NOMO-1 treated with dmso at 0.1 percent for 144 hours (cell line): Measurements from ENCODE around the gene LYPD3.

Experiments
- DNase-seq: peaks from one replicate; lab custom pipeline; 2025; ENCODE audit not compliant: unreplicated experiment; lab: John Stamatoyannopoulos, UW

LYPD3 gene

GRCh38 chr19:43486412-43486811 lies 21.0 kb upstream of the LYPD3 start:
- no peak for DNase-seq

DNA sequence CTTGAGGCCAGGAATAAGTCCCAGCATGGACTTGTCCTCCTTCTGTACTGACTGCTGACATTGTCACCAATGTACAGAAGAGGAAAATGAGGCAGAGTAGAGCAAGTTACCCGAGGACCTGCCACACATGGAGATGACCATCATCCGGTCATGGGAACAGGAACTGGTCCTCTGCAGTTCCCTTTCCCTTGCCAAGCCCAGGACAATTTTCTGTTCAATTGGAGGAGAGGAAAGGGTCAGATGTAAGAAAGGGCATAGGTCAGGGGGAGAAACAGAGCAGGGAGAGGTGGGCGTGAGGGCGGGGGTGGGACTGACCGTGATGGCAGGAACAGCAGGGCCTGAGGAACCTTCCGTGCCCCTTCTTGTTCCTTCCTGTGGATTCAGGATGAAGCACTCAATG lies 20.5 kb upstream of the LYPD3 start:
- no peak for DNase-seq

- no peak for DNase-seq
Measured at GRCh38 chr19:43483281-43483680, 17.9 kb upstream of the LYPD3 start.

DNA sequence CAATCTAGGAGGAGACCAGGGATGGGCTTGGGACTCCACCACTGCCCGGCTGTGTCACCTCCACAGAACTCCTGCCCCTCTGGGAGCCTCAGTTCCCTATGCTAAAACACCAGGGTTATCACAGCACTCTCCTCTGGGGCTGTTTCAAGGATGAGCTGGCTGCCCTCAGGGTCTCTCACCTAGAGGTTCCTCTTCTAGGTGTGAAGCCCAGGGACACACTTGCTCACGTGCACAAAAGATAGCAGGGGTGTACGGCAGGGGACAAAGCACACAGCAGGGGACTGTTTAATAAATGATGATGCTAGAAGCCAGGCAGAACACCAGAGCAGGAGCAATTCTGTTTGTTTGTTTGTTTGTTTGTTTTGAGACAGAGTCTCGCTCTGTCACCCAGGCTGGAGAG lies 16.8 kb upstream of the LYPD3 start:
- no peak for DNase-seq

DNA sequence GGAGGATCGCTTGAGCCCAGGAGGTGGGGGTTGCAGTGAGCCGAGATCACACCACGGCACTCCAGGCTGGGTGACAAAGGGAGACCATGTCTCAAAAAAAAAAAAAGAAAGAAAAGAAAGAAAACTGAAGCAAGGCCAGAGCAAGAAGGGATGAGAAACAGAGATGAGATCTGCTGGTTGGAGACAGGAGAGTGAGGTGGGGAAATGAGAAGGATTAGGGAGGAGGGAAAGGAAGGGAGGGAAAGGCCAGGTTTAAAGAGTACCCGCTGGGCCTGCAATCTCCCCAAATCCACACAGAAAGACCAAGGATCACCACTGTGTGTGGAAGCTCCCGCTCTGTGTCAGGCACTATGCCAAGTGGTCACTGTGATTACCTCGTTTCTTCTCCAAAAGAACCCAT lies 16.3 kb upstream of the LYPD3 start:
- DNase-seq, result no peak

DNA sequence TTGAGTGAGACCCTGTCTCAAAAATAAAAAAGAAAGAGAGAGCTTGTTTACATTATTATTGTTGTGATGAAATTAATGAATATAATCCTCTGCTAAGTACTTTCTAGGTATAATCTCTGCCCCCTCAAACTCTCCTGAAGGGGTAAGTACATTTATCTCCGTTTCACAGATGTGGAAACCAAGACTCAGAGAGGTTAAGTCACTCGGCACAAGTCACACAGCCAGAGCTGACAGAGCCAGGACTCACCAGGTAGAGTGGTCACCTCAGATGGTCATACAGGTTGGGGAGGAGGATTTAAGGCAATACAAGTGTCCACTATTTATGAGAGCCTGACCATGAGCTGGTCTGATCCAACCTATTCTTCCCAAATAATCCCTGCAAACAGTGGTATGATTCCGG lies 15.2 kb upstream of the LYPD3 start:
- no peak for DNase-seq

- DNase-seq, result no peak
Measured at GRCh38 chr19:43479961-43480561, 14.7 kb upstream of the LYPD3 start.

DNA sequence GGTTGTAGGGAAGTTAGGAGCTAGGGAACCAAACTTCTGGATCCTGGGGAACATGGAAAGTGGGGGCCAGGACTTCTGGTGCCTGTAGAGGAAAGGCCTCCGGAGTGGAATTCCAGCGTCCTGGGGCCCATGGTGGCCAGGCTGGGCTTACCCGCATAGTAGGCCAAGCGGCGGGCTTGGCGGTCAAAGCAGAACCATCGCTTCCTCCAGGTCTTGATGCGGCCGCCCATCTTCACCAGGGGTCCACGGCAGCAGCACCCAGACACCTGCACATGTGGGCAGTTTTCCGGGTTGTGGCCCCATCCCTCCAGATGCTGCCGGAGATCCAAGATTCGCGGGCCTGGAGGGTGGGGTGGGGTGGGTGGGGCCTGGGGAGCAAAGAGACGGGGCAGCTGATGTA lies 13.8 kb upstream of the LYPD3 start:
- no peak for DNase-seq

DNA sequence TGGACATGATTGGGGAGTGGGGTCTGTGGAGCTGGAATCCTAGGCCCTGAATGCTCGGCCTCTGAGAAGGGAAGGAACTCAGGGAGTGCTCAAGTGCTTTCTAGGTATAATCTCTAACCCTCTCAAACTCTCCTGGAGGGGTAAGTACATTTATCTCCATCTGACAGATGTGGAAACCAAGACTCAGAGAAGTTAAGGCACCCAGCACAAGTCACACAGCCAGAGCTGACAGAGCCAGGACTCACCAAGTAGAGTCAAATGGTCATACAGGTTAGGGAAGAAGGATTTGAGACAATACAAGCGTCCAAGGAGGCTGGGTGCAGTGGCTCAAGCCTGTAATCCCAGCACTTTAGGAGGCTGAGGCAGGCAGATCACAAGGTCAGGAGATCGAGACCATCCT lies 12.9 kb upstream of the LYPD3 start:
- no peak for DNase-seq

DNA sequence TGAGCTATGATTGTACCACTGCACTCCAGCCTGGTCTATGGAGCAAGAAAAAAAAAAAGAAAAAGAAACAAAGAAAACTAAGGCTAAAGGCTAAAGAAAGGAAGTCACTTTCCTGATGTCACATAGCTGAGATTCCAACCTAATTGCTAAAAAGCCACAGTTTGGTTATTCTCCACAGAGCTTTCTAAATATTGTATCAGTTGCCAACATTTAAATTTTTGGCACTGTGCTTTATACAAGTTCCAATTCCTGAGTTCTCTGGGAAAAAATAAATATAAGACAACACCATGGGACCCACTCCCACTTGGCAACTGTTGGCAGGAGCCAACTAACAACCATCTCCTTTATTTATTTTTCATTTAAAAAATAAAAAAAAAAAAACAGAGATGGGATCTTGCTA lies 11.2 kb upstream of the LYPD3 start:
- no peak for DNase-seq

DNA sequence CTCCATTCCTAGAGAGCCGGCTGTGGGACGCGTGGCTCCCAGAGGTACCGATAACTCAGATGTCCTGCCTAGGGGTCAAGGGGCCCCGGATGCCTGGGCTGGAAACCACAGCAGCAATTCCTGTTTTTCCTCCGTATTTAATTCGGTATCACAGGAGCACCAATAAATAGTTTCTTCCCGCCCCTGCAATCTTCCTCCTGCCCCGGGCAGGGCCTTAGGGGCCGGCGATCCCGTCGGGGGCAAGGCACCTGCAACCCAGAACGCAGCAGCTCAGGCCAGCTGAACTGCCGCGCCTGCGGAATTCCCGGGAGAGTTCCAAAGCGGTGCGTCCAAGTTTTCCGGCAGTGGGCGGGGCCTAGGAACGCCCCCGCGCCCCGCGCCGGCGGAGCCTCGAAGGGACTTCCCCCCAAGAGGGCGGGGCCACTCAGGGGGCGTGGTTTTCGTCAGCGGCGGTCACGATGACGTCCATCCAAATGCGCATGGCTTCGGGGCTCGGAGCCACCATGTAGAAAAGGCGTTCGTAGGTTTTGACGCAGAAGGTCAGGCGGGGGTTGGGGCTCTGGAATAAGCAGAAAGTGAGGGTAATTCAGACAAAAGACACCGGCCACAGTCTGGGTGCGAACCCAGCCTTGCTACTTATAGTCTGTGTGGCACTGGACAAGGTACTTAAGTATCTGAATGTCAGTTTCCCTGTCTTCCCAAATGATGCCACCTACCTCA lies 9.7 kb upstream of the LYPD3 start:
- peak; percentile 46 for DNase-seq

- DNase-seq, result no peak
Measured at GRCh38 chr19:43474487-43474886, 9.1 kb upstream of the LYPD3 start.

GRCh38 chr19:43471091-43471490 lies 5.7 kb upstream of the LYPD3 start:
- DNase-seq, result no peak

- DNase-seq, result no peak
Measured at GRCh38 chr19:43470288-43470687, 4.9 kb upstream of the LYPD3 start.

DNA sequence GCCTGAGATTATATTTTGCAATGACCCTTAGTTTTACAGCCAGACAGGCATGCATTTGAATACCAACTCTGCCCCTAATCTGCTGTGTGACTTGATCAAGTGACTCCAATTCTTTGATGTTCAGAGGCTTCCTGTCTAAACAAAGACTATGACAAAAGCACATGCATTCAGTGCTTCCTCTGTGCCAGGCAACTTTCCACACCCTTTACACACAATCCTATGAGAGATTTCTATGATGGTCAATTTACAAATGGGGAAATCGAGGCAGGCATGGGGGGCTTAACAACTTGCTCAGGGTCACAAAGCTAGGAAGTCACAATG lies 3.7 kb upstream of the LYPD3 start:
- DNase-seq, result no peak

- DNase-seq, result no peak
Measured at GRCh38 chr19:43468354-43469159, 3.1 kb upstream of the LYPD3 start.

GRCh38 chr19:43467730-43468129 lies 2.3 kb upstream of the LYPD3 start:
- no peak for DNase-seq

DNA sequence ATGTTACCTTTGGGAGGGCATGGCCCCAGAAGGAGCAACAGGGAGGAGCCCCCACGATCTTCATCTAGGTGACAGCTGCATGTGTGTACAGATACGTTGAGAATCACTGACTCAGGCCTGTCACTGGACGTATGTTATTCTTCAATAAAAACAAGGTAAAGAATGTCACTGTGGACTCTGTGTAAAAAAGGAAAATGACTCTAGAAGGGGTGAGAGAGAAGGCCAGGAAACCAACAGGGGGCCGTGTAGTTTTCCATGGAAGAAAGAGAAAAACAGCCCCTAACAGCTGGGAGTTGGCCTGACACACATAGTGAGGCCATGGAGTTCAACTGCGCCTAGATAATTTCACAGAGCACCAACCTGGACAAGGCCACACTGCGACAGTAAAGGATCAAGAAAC lies 1.9 kb upstream of the LYPD3 start:
- no peak for DNase-seq

DNA sequence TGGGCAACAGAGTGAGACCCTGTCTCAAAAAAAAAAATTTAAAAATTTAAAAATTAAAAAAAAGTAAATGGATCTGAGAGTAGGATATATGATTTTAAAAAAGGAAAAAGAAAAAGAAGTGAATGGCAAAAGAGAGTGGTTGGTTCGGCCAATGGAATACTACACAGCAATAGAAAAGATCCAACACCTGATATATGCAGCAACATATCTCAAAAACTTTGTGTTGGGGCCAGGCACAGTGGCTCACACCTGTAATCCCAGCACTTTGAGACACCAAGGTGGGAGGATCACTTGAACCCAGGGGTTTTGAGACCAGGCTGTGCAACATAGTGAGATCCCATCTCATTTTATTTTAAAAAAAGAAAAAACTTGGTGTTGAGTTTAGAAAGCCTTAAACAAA lies 1.4 kb upstream of the LYPD3 start:
- DNase-seq, result no peak

DNA sequence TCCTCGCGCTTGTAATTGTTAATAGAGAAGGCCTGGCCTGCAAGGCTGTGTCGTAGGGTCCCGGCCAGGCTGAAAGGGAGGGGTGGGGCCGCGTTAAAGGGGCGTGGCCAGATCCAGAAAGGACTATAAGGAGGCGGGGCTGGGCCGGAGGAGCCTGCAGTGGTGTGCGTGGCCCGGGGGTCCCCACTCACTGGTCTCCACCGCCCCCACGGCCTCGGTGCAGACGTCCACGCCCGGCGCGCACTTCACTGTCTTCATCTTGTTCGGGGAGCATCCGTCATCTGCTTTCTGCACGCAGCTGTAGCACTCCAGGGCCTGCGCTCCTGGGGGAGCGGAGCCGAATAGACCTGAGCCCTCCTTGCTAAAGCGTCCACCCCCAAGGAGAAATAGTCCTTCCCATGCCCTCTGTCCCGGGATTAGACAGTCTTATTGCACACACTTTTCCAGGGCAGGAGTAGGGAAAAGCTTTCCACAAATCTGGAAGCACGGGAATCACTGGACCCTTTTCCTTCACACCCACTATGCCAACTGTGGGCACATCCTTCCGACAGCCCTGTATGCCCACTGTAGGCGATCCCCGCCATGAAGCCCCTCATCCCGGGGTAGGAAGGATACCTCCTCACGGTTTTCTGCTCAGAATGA lies 1.2 kb downstream of the LYPD3 start:
- no peak for DNase-seq

DNA sequence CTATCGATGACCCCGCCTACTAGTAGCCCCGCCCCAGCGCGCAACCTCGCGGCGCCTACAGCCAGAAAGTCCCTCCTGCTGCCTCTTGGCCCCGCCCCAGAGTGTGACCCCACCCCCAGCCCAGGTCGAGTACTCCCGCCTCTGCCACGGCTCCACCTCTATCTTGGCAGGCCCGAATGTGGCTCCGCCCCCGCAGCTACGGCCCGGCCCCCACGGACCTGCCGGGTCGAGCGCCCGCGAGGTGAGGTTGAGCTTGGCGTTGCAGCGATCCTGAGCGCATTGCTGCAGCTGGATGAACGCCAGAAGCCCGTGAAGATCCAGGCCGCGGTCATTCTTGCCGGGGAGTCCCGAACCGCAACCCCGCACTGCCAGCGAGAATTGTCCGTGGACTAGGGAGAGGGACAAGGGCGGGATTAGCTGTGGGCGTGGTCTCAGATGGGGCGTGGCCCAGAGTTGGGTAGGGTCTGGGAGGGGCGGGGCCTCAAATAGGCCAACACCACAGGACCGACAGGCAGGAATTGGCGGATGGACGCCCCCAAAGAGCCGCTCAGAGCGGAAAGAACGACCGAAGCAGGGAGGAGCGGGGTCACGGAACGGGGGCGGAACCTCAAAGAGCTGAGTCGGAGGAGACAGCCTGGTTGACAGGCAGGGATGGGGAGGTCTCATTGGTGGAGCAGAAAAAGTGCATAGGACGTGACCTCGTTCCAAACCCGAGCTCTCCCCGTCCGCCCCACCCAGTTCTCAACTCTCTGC lies 1.9 kb downstream of the LYPD3 start:
- peak; percentile 94 for DNase-seq
